ENCODE results near the gene MRPS22.
"Not testable (repeated sequence)": the region's sequence is repeated elsewhere in the genome, so short reads cannot be mapped to it uniquely, and the experiment has no call there.

MRPS22 gene

DNA sequence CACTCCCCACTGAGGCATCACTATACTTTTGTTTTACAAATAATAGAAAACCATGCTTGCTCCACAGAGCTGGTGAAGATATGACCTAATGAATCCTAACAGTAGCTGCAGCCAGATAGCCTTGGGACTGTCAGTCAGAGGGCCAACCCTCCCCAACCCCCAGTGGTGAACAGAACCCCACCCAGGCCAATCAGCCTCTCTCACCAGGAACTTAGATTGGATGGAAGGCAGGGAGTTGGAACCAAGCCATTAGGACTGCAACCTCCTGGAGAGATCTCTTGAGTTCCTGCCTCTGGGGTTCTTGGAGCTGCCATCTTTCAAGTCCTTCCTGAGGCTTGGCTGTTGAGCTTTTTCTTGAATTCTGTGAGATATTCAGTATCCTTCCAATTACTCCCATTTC is 3.0 kb upstream of the MRPS22 start:
- DNase-seq = no peak

DNA sequence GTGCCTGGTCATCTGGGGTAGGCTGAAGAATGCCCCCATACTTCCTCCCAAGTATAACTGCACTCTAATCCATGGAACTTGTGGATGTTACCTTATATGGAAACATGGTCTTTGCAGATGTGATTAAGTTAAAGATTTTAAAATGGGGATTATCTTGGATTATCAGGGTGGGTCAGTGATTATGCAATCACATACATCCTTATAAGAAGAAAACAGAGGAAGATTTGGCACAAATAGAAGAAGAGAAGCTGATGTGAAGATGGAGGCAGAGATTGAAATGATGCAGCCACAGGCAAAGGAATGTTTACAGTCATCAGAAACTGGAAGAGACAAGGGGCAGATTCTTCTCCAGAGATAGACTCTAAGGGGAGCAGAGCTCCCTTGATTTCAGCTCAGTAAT is 1.8 kb upstream of the MRPS22 start:
- no peak for DNase-seq

DNA sequence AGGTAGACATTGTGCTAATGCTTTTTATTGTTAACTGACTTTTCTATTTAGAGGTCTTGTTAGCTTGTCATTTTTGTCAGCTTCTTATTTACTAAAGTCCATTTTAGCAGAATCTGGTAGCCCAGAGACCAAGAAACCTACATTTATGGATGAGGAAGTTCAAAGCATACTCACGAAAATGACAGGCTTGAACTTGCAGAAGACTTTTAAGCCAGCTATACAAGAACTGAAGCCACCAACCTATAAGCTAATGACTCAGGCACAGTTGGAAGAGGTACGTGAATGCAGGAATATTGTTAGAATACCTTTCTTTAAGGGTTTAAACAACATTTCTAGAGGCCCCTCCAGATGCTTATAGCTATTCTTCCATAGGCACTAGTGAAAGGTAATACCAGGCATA is 3.0 kb downstream of the MRPS22 start:
- no peak for DNase-seq

DNA sequence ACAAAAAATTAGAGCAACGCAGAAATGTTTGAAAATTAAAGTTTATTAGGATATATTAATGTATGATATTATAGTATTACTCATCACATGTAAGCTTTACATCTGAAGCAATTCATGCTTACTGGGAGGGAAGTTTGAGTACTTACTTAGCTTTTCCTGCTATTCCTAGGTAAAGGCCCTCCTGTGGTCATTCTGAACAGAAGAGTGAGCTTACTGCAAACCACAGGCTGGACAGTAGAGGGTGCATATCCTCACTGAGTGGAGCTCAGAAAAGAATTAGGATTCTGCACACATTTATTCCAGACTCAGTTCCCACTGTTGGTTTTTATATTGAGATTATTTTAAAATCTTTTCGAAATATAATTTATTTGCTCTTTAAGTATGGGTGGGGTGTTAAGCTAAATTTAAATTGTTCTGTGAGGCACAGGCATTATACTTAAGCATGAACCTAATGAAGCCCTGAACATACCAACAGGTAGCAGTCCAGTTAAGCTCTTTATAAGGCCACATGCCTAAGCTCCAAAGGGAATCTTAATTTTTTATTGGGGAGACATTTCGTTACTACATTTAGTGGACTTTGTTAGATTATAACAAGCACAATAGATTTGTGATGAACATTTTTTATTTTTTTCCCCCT is 10.2 kb downstream of the MRPS22 start:
- DNase-seq = peak; percentile 22 to 23

DNA sequence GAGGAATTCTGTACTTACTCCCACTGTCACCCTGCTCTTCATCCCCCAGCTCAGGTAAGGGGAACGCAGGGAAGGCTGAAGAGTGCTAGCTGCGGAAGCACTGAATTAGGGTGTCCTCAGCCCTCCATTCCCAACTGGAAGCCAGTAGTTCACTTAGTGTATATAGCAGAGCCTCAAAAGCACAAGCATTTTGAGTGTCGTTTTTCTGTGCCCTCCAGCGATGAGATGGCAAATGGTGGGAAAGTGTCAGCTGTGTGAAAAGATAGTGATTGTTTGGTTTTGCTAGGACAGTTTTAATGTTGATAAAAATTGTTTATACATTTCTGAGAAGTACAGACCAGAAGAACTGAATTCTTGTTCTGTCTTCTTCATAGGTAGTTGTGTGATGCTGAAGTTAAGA is 10.8 kb downstream of the MRPS22 start:
- no peak for DNase-seq

DNA sequence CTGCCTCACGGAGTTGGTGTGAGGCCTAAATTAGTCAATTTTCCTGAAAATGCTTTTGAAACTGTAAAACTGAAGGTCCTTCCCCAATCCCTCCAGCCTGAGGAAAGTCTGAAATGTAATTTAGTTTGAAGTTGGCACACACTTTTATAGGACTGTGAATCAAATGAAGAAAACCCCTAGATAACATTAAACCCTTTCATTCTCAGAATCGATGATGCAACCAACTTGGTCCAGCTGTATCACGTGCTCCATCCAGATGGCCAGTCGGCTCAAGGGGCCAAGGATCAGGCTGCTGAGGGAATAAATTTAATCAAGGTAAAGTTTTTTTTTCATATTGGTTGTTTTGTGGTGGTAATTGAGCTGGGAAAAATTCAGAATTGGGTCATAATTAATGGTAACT is 11.7 kb downstream of the MRPS22 start:
- no peak for DNase-seq

DNA sequence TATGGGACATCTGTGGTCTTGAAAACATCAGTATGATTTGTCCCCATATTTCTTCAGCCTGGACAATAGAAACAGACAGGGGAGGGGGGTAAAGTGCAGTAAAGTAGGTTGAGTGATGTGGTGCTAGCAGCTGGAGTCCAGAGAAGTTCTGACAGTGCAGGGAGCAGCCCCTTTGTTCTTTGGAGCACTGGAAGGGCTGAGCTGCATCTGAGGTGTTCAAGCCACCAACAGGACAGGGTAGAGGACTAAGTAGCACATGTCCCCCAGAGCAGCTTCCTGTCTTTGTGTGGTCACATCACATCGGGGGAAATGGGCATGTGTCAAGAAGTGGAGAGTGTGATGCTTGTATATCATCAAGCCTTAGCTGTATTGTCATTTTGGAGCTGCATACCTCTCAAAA is 12.1 kb downstream of the MRPS22 start:
- no peak for DNase-seq

DNA sequence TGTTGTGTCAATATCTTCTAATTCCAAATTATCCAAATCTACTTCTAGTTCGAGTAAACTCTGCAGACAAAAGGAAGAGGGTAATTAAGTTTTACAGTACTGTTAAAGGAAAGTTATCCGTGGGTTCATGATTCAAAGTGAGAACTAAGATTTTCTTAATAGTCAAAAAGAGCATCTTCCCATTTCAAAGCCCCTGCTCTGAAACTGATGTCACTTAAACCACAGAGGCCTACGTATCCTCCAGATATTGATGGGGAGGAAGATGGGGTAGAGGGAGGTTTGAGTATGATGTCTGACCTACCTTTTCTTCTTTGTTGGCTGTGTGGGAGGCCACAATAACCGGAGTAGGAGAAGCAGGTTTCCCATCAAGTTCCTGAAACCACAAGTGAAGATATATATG is 14.1 kb downstream of the MRPS22 start:
- DNase-seq = no peak

DNA sequence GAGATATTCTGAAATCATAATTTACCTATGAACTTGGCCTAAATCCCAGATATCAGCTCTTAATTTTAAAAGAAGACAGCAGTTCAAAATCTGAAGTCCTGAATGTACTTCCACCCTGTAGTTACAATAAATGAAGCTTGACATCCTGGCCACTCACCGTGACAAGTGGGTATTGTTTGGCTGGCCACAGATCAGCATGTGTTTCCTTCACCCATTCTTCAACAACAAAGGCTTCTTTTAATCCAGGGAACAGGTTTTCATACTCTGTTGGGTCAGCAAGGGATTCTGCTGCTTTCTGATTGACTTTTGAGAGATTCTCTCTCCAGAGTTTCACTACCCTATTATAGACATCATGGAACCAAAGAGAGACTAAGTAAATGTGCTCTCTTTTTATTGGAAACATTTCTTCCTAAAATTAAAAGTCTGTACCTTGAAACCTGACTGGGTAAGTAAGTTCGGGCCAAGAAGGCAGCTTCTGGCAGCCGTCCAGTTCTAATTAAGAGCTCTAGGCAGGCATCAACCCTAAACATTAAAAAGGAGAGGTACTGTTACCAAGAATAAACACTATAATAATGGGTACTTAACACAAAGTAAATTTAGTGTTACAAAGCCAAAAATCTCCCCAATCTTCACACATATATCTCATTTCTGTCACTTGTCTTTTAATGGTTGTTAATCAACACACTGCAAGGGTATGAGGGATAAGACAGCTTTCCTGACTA is 15.2 kb downstream of the MRPS22 start:
- DNase-seq = no peak

DNA sequence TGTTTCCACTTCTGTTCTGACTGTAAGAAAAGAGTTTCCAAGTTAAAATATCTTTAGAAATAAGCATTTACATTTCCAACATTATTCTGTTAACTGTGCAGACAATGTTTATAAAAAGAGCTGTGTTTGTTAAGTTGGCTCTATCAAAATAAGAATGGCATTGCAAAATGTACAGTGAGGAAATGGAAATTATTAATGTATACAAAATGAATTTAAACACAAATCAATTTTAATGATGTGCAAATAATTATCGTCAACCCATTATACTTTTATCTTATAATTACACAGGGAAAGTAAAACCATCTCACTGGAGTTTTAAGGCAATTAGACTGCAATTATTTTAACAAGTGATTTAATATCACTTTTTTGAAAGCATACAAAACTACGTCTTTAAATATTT is 17.5 kb downstream of the MRPS22 start:
- DNase-seq = no peak

DNA sequence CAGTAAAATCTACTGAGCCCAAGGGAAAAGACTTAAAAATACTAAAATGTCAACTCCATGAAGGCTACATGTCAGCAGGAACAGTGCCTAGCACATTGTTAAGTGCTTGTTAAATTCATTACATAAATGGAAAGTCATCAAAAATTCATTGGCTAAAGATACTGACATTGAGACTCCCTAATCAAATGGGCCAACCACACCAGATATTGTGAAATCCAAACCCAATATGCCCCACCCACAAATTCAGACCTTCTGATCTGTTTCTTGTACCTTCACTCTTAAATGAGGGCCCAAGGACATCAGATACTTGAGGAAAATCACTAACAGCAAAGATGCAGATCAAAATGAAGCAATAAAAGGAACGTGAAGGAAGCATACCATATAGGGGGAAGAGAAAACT is 20.7 kb downstream of the MRPS22 start:
- no peak for DNase-seq

DNA sequence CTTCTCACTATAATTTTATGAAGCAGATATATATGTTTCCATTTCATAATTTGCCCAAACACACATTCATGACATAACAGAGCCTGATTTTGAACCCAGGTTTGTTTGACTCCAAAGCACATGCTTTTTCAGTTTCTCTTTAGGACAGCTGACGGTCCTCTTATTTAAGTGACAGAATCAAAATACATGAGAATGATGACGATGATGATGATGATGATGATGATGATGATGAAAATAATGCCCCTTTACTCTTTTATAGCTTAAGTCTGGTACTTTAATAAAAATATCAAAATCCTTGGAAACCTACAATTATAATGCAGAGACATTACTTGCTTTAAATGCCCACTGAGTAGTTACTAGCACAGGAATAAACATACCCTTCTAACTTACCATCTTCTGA is 30.3 kb downstream of the MRPS22 start:
- no peak for DNase-seq

DNA sequence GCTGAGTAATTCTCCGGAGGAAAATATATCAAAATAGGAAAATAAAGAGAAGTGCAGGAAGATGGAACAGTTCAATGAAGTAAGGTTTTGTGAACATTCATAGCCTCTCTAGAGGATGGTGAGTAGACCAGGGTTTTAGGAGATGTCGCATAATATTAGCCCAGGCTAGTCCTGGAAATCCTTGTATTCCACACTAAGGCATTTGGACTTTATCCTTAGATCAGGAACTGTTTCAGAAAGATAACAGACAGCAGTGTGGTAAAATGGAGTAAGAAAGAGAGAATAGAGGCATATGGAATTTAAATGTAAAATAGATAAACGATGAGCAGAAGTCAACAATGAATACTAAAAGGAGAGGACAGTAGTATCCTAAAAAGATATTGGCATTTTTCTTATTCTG is 33.6 kb downstream of the MRPS22 start:
- DNase-seq = no peak

DNA sequence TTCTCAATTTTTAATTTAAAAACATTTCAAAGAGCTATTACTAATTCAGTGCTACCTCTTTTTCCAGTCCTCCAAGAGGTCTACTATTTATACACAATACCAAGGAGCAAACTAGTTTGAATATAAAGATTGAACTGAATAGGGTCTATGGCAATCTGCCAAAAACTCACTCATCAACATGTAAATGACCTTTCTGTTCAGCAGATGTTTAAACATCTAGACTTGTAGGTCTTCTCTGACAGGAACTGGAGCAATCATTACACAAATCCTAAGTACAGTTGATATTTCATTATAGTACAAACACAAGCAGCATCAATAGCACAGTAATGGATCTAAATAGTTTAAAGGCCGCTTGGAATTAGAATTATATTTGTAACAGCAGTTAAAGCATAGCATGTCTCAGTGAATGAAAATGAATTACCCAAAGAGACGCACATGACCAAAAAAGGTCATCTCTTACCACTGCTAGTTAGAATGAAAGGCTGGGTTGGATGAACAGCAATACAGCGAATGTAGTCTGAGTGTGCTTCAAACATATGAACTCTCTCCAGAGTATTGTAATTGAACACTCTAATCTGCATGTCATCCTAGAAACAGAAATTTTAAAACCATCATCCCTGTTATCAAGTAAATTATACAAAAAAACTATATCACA is 34.9 kb downstream of the MRPS22 start:
- no peak for DNase-seq

DNA sequence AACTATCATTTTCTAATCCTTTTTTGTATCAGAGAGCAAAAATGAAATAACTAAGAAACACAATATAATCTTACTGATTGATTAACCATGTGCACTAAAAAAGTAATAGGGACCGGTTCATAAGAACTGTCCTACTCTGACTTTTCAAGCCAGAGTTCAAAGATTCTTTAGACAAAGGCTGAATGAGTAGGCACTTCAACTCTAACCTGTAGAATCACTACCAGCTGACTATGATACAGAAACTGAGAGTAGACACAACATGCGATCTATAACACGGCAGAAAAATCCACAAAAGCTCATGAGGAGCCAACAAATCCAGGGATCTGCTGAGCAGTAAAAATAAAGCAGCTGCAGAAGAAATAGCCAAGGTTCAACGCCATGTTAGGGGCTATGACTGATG is 36.8 kb downstream of the MRPS22 start:
- no peak for DNase-seq

DNA sequence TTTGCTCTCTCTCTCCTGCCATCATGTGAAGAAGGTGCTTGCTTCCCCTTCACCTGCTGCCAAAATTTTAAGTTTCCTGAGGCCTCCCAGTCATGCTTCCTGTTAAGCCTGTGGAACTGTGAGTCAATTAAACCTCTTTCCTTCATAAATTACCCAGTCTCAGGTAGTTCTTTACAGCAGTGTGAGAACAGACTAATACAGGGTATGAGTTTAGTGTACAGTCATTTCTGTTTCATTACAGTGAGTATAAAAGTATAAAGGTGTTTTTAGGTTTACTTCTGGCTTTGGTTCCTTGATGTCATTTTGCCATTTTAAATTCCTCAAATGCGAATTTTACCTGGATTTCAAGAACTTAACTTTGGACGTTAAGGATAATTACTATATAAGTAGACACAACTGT is 38.5 kb downstream of the MRPS22 start:
- not testable (repeated sequence) for DNase-seq

DNA sequence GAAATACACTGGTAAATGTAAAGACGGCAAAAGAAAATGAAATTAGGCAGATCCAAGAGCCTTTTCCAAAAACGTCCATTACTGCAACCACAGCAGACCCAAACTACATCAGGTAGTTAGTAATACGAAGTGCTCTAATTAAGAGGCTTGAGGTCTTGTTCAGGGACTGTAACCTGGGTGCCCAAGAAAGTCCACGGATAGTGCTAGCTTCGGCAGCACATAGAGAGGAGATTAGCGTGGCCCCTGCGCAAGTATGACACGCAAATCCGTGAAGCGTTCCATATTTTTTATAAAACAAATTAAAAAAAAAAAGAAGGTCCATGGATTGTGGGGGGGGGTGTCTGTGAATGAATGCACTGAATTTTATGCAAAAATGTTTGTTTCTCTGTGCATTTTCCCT is 44.3 kb downstream of the MRPS22 start:
- no peak for DNase-seq

DNA sequence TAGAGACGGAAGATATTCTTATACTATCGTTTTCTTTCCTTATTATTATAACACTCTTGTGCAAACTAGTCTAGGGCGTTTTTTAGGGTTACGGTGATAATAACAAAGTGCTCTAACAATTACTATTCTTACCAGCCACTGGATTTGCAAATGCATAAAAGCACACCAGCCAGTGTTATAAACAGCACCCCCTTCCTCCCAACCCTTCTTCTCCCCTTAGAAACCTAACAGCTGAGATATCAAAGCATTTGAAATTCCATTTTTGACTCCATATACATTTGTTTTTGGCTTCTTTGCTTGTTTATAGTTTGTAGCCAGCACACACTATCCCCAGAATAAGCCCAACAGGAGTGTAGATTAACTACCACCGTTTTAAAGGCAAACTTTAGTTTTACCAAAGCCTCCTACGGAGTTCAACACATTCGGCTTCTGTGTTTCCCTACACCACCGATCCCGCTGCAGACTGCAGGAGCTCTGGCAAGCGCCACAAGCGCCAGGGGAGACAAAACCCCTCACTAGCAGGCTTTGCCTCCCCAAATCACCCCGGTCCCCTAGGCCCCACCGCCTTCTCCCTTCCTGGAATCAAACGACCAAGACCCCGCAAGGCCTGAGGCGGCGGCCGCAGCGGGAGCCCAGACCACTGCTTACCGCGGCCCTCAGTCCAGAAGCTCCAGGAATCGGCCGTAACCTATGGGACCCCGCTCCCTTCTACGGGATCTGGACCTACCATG is 45.2 kb downstream of the MRPS22 start:
- DNase-seq = peak in 1 of 2 donors; percentile 5

DNA sequence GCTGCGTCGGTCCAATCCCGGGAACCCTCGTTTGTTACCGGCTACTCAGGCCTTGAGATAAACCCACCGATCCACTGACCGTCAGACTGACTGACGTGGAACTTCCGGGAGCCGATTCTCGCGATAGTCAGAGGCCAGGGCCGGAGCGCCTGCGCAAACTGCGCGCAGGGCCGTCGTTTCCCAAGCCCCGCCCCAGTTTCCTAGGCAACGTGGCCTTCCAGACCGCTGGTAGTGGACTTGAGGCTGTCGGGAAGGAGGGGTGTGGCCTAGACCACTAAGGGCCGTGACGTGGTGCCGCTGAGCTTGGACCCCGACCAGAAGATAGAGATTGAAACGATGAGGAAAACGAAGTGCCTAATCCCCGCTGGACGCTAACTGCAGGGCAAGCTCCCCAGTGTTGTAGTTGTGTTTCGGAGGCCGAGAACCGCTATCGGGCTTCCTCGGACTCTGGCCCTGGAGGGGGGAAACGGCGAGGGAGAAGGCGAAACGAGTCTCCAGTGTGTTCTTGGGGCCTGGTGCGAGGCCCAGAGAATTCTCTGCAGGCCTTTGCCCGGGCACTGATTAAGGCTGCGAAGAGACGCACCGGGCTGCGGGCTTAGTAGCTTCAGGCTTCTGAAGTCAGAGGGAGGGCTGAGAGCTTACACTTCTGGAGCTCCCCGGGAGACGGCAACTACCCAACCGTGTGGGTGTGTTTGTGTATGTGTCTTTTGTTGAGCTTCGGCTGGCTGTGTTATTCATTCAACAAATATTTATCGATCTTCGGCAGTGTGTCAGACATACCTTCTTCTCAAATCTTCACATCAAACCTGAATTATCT is 45.9 kb downstream of the MRPS22 start, which contains the start of gene COPB2:
Gene COPB2 (minus strand): TSS at position 96 of the 817 bp plus-strand sequence. CDS start 97 bp downstream, outside the sequence.
- peak; percentile 98 to 100 for DNase-seq

DNA sequence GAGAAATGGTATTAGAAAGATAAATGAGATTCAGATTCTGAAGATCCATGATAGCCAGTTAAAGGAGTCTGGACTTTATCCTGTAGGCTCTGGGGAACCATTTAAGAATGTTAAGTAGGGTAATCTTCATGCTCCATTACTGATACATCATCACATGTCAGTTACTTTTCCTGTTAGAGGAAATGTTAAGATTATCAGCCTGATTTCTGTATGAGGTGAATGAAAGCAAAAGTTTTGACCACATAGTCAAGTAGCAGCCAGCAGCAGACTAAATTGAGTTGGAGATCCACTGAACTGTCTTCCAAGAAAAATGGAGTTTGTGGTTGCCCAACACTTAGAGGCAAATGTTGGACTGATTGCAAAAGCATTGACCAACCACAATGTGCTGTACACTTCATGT is 50.3 kb downstream of the MRPS22 start:
- no peak for DNase-seq

DNA sequence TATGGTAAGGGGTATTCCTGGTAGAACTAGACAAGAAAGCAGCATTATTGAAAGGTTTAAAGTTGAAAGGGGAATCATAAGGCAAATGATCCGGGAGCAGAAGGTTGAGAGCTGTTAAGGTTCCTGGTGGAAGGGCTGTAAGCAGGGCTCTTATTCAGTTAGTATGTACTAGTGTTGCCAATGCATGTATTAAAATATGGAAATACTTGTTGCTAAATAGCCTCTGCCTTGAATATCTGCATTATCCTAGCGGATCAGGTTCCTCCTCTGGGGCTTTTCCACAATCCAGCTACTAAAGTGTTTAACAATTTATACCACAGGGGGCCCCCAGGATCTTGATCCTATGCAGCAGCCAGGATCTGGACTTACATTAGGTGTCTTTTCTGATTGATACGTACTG is 52.9 kb downstream of the MRPS22 start:
- DNase-seq = no peak

DNA sequence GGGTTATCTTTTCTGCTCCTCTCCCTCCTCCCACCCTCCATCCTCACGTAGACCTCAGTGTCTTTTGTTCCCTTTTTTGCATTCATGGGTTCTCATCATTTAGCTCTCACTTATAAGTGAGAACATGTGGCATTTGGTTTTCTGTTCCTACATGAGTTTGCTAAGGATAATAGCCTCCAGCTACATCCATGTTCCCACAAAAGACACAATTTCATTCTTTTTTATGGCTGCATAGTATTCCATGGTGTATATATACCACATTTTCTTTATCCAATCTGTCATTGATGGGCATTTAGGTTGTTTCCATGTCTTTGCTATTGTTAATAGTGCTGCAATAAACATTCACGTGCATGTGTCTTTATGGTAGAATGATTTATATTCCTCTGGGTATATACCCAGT is 57.3 kb downstream of the MRPS22 start:
- DNase-seq = not testable (repeated sequence)
